Trophoblast cell (in vitro differentiated cells and primary cell): ENCODE measurements around the gene KRT84.

Experiments
- DNase-seq, 2 donors: peaks; one replicate each; pipeline ENCODE4 v3.0.0-alpha.2; 2016
- H2AFZ ChIP-seq: 2 replicates; pipeline ENCODE4 v1.6.1; 2013; ENCODE audit warnings: low read length, moderate library complexity, mild to moderate bottlenecking; ENCODE audit not compliant: insufficient read depth, poor library complexity
- H2AK5ac ChIP-seq: 2 replicates; pipeline ENCODE4 v1.6.1; 2013; ENCODE audit warnings: mild to moderate bottlenecking, low read length
- H2BK120ac ChIP-seq: 2 replicates; pipeline ENCODE4 v1.6.1; 2013; ENCODE audit warnings: low read length, mild to moderate bottlenecking, moderate library complexity; ENCODE audit not compliant: insufficient read depth, poor library complexity
- H2BK12ac ChIP-seq: 2 replicates; pipeline ENCODE4 v1.6.1; 2013; ENCODE audit warnings: mild to moderate bottlenecking, low read length, moderate library complexity
- H2BK5ac ChIP-seq: 2 replicates; pipeline ENCODE4 v1.6.1; 2013; ENCODE audit warnings: low read length, low read depth, moderate library complexity, mild to moderate bottlenecking; ENCODE audit not compliant: poor library complexity
- H3K14ac ChIP-seq: 2 replicates; pipeline ENCODE4 v1.6.1; 2013; ENCODE audit warnings: mild to moderate bottlenecking, low read length
- H3K18ac ChIP-seq: 2 replicates; pipeline ENCODE4 v1.6.1; 2013; ENCODE audit warnings: mild to moderate bottlenecking, low read length
- H3K23ac ChIP-seq: 2 replicates; pipeline ENCODE4 v1.6.1; 2013; ENCODE audit warnings: low read length
- H3K27ac ChIP-seq: 2 replicates; pipeline ENCODE4 v1.5.1; 2013; ENCODE audit warnings: low read depth, mild to moderate bottlenecking, inconsistent platforms, low read length, moderate library complexity
- H3K27me3 ChIP-seq: 2 replicates; pipeline ENCODE4 v1.6.1; 2013; ENCODE audit warnings: inconsistent platforms, mild to moderate bottlenecking, low read length, moderate library complexity; ENCODE audit not compliant: insufficient read depth
- H3K36me3 ChIP-seq, 2 experiments: 1 replicate in 1 of 2; 2 replicates in 1 of 2; pipeline ENCODE4 v1.6.1; 2013; ENCODE audit warnings: low read length in 2 of 2, mild to moderate bottlenecking in 2 of 2, moderate library complexity in 1 of 2; ENCODE audit not compliant: insufficient read depth in 2 of 2, control insufficient read depth in 1 of 2
- H3K4ac ChIP-seq: 2 replicates; pipeline ENCODE4 v1.6.1; 2013; ENCODE audit warnings: low read depth, mild to moderate bottlenecking, low read length, moderate library complexity
- H3K4me1 ChIP-seq, 2 experiments: 1 replicate in 1 of 2; 2 replicates in 1 of 2; pipeline ENCODE4 v1.6.1; 2013; ENCODE audit warnings: low read length in 2 of 2, mild to moderate bottlenecking in 2 of 2, moderate library complexity in 1 of 2; ENCODE audit not compliant: insufficient read depth in 2 of 2, control insufficient read depth in 1 of 2
- H3K4me2 ChIP-seq: 2 replicates; pipeline ENCODE4 v1.6.1; 2013; ENCODE audit warnings: inconsistent platforms, mild to moderate bottlenecking, low read length, moderate library complexity
- H3K4me3 ChIP-seq: 2 replicates; pipeline ENCODE4 v1.5.1; 2013; ENCODE audit warnings: mild to moderate bottlenecking, low read depth, low read length, inconsistent platforms
- H3K79me1 ChIP-seq: one replicate; pipeline ENCODE4 v1.6.1; 2013; ENCODE audit warnings: low read length
- H3K79me2 ChIP-seq: 2 replicates; pipeline ENCODE4 v1.6.1; 2013; ENCODE audit warnings: low read length, mild to moderate bottlenecking; ENCODE audit not compliant: control insufficient read depth, insufficient read depth, poor library complexity
- H3K9ac ChIP-seq: 2 replicates; pipeline ENCODE4 v1.6.1; 2013; ENCODE audit warnings: mild to moderate bottlenecking, low read length
- H3K9me3 ChIP-seq: 2 replicates; pipeline ENCODE4 v1.6.1; 2013; ENCODE audit warnings: low read depth, mild to moderate bottlenecking, control low read depth, inconsistent platforms, low read length; ENCODE audit not compliant: insufficient read depth
- H4K12ac ChIP-seq: 2 replicates; pipeline ENCODE4 v1.6.1; 2013; ENCODE audit warnings: low read depth, mild to moderate bottlenecking, low read length, moderate library complexity
- H4K8ac ChIP-seq: 2 replicates; pipeline ENCODE4 v1.6.1; 2013; ENCODE audit warnings: low read depth, mild to moderate bottlenecking, low read length, moderate library complexity
- H4K91ac ChIP-seq: one replicate; pipeline ENCODE4 v1.6.1; 2013; ENCODE audit warnings: low read depth, mild to moderate bottlenecking, low read length, moderate library complexity
- WGBS: extraction: QIAGEN DNeasy Blood & Tissue Kit; methylation state at CpG from one replicate; pipeline ENCODE4 v1.1.7; 2013; ENCODE audit warnings: missing lambda C conversion rate; ENCODE audit not compliant: insufficient read length, insufficient coverage; ENCODE audit errors: extremely low coverage; 5-methylcytosine and 5-hydroxymethylcytosine counted together

KRT84 gene

GRCh38 chr12:52387859-52388258, 2.4 kb upstream of the KRT84 start:
- Histone ChIP-seq H3K36me3 (no peaks in the 10 kb centered on the region), H4K8ac (no peak overlapping the region), H3K9me3 (peaks cover 3% of the 10 kb centered on the region), H2AK5ac (no peak overlapping the region), H2AFZ (no peak overlapping the region), H3K9ac (no peak overlapping the region), H3K14ac (no peak overlapping the region), H3K4me2 (no peak overlapping the region), H3K18ac (no peak overlapping the region), H3K4me3 (no peak overlapping the region), H3K79me2 (no peaks in the 10 kb centered on the region), H3K4me1 (peaks cover 0 to 5% of the 10 kb centered on the region in 2 experiments), H4K12ac (no peak overlapping the region), H3K23ac (no peak overlapping the region), H3K27me3 (no peaks in the 10 kb centered on the region), H3K79me1 (no peaks in the 10 kb centered on the region), H2BK12ac (no peak overlapping the region), H3K27ac (no peak overlapping the region), H2BK120ac (no peak overlapping the region), H2BK5ac (no peak overlapping the region), H4K91ac (no peak overlapping the region), H3K4ac (no peak overlapping the region)
- DNase-seq: no peak
- WGBS: no CpG with 5 or more reads among the region's 2 CpGs

DNA sequence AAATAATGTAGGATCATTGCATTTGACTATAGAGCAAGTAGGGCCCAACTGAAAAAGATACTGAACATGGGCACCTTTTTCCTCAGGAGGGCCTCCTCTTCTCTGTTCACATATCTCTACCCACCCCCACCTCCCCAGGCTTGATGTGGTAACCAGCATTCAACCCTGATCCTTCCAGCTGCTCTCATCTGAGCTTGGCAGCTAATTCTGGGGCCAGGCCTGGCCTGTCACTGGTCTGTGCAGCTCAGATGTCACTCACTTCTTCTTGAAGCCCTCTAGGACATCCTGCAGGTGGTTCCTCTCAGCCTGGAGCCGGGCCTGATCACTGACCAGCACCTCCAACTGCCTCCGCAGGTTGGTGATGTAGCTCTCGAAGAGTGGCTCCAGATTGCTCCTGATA, 2.1 kb downstream of the KRT84 start:
- no peaks in the 10 kb centered on the region for H3K4me1 ChIP-seq
- no peak overlapping the region for H3K9ac ChIP-seq
- no peak overlapping the region for H4K91ac ChIP-seq
- no peaks in the 10 kb centered on the region for H3K36me3 ChIP-seq
- no CpG with 5 or more reads among the region's 3 CpGs for WGBS
- H3K4ac ChIP-seq: no peak overlapping the region
- H3K9me3 ChIP-seq: peaks cover 3% of the 10 kb centered on the region
- H2BK12ac ChIP-seq: no peak overlapping the region
- no peak overlapping the region for H3K23ac ChIP-seq
- no peak overlapping the region for H3K18ac ChIP-seq
- H3K27me3 ChIP-seq: no peaks in the 10 kb centered on the region
- no peak overlapping the region for H3K4me3 ChIP-seq
- no peak overlapping the region for H3K14ac ChIP-seq
- no peaks in the 10 kb centered on the region for H3K79me2 ChIP-seq
- H4K8ac ChIP-seq: no peak overlapping the region
- H2AK5ac ChIP-seq: no peak overlapping the region
- H2BK5ac ChIP-seq: no peak overlapping the region
- H2BK120ac ChIP-seq: no peak overlapping the region
- no peak overlapping the region for H2AFZ ChIP-seq
- no peak overlapping the region for H3K27ac ChIP-seq
- no peak overlapping the region for H4K12ac ChIP-seq
- no peak overlapping the region for H3K4me2 ChIP-seq
- DNase-seq: peak in 1 of 2 donors; percentile 20
- H3K79me1 ChIP-seq: no peaks in the 10 kb centered on the region

DNA sequence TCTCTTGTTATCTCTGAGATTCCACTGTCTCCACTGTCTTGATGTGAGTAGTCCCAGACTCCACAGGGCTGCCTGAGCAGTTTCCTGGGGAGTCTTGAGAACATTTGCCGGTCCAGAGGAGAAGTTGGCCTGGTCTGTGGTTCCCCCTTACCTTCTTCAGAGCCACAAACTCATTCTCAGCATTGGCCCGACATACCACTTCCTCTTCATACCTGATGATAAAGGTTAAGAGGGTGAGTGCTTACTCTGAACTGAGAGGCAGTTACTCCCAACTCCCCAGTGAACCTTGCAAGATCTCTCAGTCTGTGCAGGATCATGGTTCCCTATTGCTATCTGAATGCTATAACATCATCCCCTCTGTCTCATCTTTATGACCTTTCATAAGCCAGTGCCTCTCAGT, 2.6 kb downstream of the KRT84 start:
- Histone ChIP-seq H3K18ac (no peak overlapping the region), H2BK12ac (no peak overlapping the region), H3K4me2 (no peak overlapping the region), H3K79me2 (no peaks in the 10 kb centered on the region), H3K27me3 (no peaks in the 10 kb centered on the region), H4K91ac (no peak overlapping the region), H3K36me3 (no peaks in the 10 kb centered on the region), H3K4ac (no peak overlapping the region), H3K9me3 (peaks cover 3% of the 10 kb centered on the region), H3K27ac (no peak overlapping the region), H2AK5ac (no peak overlapping the region), H3K9ac (no peak overlapping the region), H2BK5ac (no peak overlapping the region), H2AFZ (no peak overlapping the region), H3K4me1 (no peaks in the 10 kb centered on the region), H4K12ac (no peak overlapping the region), H3K4me3 (no peak overlapping the region), H4K8ac (no peak overlapping the region), H3K14ac (no peak overlapping the region), H2BK120ac (no peak overlapping the region), H3K23ac (no peak overlapping the region), H3K79me1 (no peaks in the 10 kb centered on the region)
- WGBS: no CpG with 5 or more reads among the region's 2 CpGs
- DNase-seq: no peak

- WGBS: no CpG with 5 or more reads among the region's 8 CpGs
Observed at GRCh38 chr12:52381206-52381605, 4.2 kb downstream of the KRT84 start.

More at GRCh38 chr12:52381206-52381605, 4.2 kb downstream of the KRT84 start:
- Histone ChIP-seq H3K14ac (no peak overlapping the region), H2BK120ac (no peak overlapping the region), H3K23ac (no peak overlapping the region), H3K27me3 (no peaks in the 10 kb centered on the region), H3K9ac (no peak overlapping the region), H2AFZ (no peak overlapping the region), H4K91ac (no peak overlapping the region), H4K12ac (no peak overlapping the region), H3K36me3 (no peaks in the 10 kb centered on the region), H2BK12ac (no peak overlapping the region), H3K4me2 (no peak overlapping the region), H4K8ac (no peak overlapping the region), H3K4me3 (no peak overlapping the region), H2AK5ac (no peak overlapping the region), H3K79me2 (no peaks in the 10 kb centered on the region), H2BK5ac (no peak overlapping the region), H3K9me3 (peaks cover 3% of the 10 kb centered on the region), H3K27ac (no peak overlapping the region), H3K4me1 (no peaks in the 10 kb centered on the region), H3K4ac (no peak overlapping the region), H3K79me1 (no peaks in the 10 kb centered on the region), H3K18ac (no peak overlapping the region)
- no peak for DNase-seq
